ENCODE data around the gene CDH18.

CDH18 gene

DNA sequence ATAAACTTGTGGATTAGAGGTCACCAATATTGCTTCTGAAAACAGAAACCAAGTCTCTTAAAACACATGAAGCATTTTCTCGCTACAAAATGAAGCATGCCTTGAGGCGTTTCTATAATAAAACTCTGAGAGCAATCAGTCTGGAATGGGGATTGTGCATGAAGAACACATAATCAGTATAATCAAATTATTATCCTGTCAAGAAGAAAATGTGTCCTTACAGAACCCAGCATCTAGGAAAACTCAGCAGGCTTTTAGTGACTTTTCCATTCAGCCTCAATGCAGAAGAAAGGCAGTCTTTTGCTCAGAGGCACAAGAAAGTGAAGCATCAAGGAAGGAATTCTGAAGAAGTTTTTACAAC, 121.9 kb downstream of the CDH18 start:
- no peak overlapping the region for H3K27ac ChIP-seq
- H3K4me3 ChIP-seq (IDR thresholded peaks at IDR 0.05; ENCODE audit: insufficient read depth, low read depth, low read length), result no peak overlapping the region
- no peaks in the 10 kb centered on the region for H3K79me2 ChIP-seq (ENCODE audit: insufficient read depth, low read depth)
- no peaks in the 10 kb centered on the region for H3K27me3 ChIP-seq (ENCODE audit: insufficient read depth, low read depth)
- no peak overlapping the region for H2AFZ ChIP-seq (ENCODE audit: low read depth)
- no peaks in the 10 kb centered on the region for H3K36me3 ChIP-seq (ENCODE audit: insufficient read depth)
- H4K20me1 ChIP-seq (ENCODE audit: insufficient read depth), result no peaks in the 10 kb centered on the region
- no peak overlapping the region for H3K4me2 ChIP-seq
- H3K9ac ChIP-seq, result no peak overlapping the region
- H3K4me1 ChIP-seq (ENCODE audit: low read depth, poor library complexity, severe bottlenecking), result no peaks in the 10 kb centered on the region
- TF ChIP-seq, protein P1, sequence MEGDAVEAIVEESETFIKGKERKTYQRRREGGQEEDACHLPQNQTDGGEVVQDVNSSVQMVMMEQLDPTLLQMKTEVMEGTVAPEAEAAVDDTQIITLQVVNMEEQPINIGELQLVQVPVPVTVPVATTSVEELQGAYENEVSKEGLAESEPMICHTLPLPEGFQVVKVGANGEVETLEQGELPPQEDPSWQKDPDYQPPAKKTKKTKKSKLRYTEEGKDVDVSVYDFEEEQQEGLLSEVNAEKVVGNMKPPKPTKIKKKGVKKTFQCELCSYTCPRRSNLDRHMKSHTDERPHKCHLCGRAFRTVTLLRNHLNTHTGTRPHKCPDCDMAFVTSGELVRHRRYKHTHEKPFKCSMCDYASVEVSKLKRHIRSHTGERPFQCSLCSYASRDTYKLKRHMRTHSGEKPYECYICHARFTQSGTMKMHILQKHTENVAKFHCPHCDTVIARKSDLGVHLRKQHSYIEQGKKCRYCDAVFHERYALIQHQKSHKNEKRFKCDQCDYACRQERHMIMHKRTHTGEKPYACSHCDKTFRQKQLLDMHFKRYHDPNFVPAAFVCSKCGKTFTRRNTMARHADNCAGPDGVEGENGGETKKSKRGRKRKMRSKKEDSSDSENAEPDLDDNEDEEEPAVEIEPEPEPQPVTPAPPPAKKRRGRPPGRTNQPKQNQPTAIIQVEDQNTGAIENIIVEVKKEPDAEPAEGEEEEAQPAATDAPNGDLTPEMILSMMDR (conservative IDR thresholded peaks at IDR 0.05; ENCODE audit: low read depth, low read length), result no peak

GRCh38 chr5:19865336-19866089, 122.5 kb downstream of the CDH18 start:
- TF ChIP-seq, protein P1 (conservative IDR thresholded peaks at IDR 0.05; ENCODE audit: low read depth, low read length), result no peak
- Histone ChIP-seq H3K27ac (no peak overlapping the region), H3K36me3 (ENCODE audit: insufficient read depth) (no peaks in the 10 kb centered on the region), H4K20me1 (ENCODE audit: insufficient read depth) (no peaks in the 10 kb centered on the region), H3K9ac (no peak overlapping the region), H2AFZ (ENCODE audit: low read depth) (no peak overlapping the region), H3K4me1 (ENCODE audit: low read depth, poor library complexity, severe bottlenecking) (no peaks in the 10 kb centered on the region), H3K27me3 (ENCODE audit: insufficient read depth, low read depth) (no peaks in the 10 kb centered on the region), H3K4me3 (IDR thresholded peaks at IDR 0.05; ENCODE audit: insufficient read depth, low read depth, low read length) (no peak overlapping the region), H3K79me2 (ENCODE audit: insufficient read depth, low read depth) (no peaks in the 10 kb centered on the region), H3K4me2 (no peak overlapping the region)

GRCh38 chr5:19862711-19863110, 125.3 kb downstream of the CDH18 start:
- H3K4me2 ChIP-seq, result no peak overlapping the region
- H3K9ac ChIP-seq, result no peak overlapping the region
- H3K27ac ChIP-seq, result no peak overlapping the region
- TF ChIP-seq, protein P1 (conservative IDR thresholded peaks at IDR 0.05; ENCODE audit: low read depth, low read length), result no peak
- H3K79me2 ChIP-seq (ENCODE audit: insufficient read depth, low read depth), result no peaks in the 10 kb centered on the region
- no peak overlapping the region for H2AFZ ChIP-seq (ENCODE audit: low read depth)
- H3K36me3 ChIP-seq (ENCODE audit: insufficient read depth), result no peaks in the 10 kb centered on the region
- no peaks in the 10 kb centered on the region for H3K27me3 ChIP-seq (ENCODE audit: insufficient read depth, low read depth)
- H4K20me1 ChIP-seq (ENCODE audit: insufficient read depth), result no peaks in the 10 kb centered on the region
- H3K4me1 ChIP-seq (ENCODE audit: low read depth, poor library complexity, severe bottlenecking), result no peaks in the 10 kb centered on the region
- H3K4me3 ChIP-seq (IDR thresholded peaks at IDR 0.05; ENCODE audit: insufficient read depth, low read depth, low read length), result no peak overlapping the region

GRCh38 chr5:19859020-19859419, 129.0 kb downstream of the CDH18 start:
- H3K27ac ChIP-seq, result no peak overlapping the region
- TF ChIP-seq, protein P1 (conservative IDR thresholded peaks at IDR 0.05; ENCODE audit: low read depth, low read length), result no peak
- no peak overlapping the region for H3K9ac ChIP-seq

More at GRCh38 chr5:19859020-19859419, 129.0 kb downstream of the CDH18 start:
- Histone ChIP-seq H4K20me1 (ENCODE audit: insufficient read depth) (no peaks in the 10 kb centered on the region), H3K4me1 (ENCODE audit: low read depth, poor library complexity, severe bottlenecking) (peaks cover 5% of the 10 kb centered on the region), H3K79me2 (ENCODE audit: insufficient read depth, low read depth) (no peaks in the 10 kb centered on the region), H3K4me2 (no peak overlapping the region), H3K27me3 (ENCODE audit: insufficient read depth, low read depth) (no peaks in the 10 kb centered on the region), H3K4me3 (IDR thresholded peaks at IDR 0.05; ENCODE audit: insufficient read depth, low read depth, low read length) (no peak overlapping the region), H2AFZ (ENCODE audit: low read depth) (no peak overlapping the region), H3K36me3 (ENCODE audit: insufficient read depth) (no peaks in the 10 kb centered on the region)
